NCI-H526 (cell line): ENCODE measurements around the gene PARVB.
A peak's percentile ranks its signal among the peaks of the same experiment; 100 is the strongest.
"Not testable (repeated sequence)": the region's sequence is repeated elsewhere in the genome, so short reads cannot be mapped to it uniquely, and the experiment has no call there.

Experiments
- DNase-seq, 2 experiments: peaks; one replicate each; lab custom pipeline; 2025; lab: John Stamatoyannopoulos, UW

PARVB gene

DNA sequence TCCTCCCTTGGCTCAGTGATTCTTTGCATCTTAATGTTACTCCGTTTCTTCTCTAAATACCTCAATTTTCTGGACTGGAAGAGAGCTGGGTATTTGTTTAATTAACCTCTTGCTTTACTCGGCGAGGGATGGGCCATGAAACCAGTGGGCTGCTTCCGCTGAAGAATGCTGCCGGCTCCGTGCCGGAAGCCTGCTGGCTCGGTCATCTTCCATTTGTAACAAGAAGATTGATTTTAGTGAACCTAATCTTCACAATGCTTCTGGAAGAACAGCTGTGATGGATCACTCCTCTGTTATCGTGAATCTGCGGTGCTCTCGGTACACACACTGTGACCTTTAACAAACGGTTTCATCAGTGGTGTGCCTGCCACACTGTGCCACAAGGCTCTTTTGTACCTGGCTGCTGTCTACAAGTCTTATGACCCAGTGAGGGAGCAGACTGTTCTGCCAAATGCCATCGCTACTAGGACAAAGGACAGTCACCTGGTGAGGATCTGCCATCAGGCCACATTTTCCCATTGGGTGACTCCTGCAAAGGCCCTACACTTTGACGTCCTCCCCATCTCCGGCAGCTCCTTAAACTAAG is 25.3 kb upstream of the PARVB start:
- DNase-seq, result no peak

DNA sequence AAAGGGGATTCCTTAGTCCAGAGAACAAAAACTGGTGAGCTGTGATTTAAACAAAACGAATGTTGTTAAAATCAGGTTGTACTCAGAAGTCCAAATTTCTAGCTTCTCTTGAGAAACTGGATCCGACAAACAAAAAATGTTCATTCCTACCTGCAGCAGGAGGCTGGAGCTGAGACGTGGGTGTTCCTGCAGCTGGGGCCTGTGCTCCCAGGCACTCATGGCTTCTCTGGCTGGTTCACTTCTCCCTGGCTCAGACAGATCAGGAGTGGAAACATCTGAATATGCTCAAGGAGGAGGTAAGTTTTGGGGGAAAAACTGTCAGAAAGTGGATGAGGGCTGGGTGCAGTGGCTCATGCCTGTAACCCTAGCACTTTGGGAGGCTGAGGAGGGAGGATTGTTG is 24.7 kb upstream of the PARVB start:
- DNase-seq, result no peak

DNA sequence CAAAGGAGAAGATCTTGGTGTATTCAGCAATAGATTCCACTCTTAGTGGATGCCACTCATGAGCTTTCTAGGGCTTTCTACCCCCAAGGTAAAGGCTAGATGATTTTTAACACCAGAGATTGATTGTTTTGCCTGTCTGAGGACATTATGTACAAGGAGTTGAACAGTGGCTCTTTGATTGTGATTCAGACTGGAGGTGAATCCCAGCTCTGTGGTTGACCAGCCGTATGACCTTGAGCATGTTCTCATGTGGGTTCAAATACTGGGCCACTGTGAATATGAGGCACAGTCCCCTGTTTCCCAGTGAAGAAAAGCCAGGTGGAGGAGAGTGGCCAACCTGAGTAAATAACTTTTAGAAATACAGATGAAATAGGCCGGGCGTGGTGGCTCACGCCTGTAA is 24.0 kb upstream of the PARVB start:
- no peak for DNase-seq

DNA sequence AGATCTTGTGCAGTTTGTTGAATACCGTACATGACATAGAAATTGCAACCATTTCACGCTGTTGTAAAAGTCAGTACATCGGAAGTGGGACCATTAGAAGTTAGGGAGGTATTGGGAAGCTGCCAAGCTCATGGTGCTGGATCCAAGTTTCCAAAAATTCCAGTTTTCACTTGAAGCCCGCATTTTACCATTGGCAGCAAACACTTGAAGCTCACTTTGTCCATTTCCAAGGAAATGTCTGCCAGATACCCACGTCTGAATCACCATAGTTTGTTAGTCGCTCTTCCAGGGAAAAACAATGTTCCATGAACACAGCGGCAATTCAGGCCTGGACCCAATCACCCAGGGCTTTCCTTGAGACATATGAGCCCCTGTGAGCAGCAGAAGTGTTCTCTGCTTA is 22.6 kb upstream of the PARVB start:
- DNase-seq, result no peak

DNA sequence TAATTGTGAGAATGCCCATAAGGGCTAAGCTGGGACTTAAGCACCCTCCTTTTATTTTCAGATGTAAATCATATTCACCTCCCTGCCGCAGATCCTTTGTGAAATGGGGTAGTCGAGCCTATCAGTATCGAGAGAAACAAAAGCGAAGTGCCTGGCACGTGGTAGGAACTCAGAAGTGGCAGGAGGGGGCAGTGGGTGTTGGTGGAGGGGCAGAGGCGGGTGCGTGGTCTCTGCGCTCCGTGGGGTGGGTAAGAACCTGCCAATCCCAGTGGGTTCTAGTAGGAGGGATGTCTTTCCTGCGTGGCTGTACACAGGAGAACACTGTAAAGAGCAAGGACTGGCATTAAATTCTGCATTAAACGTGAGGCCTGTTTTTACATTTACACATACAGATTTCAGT is 21.8 kb upstream of the PARVB start:
- no peak for DNase-seq

DNA sequence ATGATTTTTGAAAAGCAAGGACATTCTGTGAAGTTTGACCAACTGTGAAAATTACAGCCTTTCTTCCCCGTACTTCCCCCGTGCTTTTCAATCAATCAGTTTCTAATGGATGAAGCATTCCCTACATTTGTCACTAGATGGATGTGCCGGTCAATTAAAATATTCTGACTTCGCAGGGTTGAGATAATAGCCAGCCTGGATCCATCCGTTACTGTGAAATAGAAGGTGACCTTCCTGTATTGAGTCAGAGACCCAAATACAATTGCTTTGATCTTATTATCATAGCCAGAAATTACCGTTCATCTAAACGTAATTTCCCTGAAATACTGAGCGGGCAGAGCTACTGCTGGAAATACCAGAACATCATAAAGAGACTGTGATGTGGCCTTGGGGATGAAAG is 21.1 kb upstream of the PARVB start:
- no peak for DNase-seq

DNA sequence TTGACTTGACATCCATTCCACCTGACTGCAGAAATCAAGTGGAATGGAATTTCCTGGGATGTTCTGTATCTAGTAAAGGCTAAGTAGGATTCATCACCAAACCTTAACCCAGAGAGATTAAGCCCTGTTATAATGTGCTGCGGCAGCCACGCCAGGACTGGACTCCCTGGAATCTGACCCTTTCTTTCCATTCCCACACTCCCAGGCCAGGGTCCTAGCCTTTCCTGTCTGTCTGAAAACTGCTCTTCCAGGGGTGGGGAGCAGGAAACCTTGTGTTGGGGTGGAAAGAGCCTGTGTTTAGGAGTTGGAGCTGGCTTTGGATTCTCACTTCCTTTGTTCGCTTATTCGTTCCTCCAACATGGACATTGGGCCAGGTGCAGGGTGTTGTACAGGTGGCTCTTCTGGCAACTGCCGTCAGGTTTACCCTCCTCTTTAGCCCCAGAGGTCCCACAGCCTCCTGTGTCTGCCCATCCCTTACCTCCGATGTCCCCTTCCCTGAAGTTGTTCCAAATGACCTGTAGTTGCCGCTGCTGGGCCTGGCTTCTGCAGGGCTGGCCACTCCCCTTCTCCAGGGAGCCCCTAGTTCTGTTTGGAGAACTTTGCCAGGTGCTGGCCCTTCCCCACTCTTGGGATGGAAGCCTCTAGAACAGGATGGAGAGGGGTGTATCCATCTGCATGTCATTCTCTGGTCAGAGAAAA is 20.5 kb upstream of the PARVB start:
- DNase-seq, result no peak

DNA sequence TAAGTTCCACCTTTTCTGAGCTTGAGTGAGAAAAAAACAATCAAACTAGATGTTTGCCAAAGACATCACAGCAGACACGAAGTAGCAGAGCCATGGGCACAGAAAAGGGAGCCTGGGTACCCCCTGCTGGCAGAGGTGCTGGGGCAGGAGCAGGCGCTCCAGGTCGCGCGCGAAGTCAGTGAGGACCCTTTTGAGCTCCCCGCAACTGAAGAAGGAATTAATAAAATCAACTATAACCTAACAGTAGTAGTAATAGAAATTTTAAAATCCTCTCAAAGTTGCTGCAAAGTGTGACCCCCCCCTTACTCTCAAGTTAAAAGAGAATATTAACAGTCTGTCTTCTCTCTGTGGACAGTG is 20.0 kb upstream of the PARVB start:
- no peak for DNase-seq

DNA sequence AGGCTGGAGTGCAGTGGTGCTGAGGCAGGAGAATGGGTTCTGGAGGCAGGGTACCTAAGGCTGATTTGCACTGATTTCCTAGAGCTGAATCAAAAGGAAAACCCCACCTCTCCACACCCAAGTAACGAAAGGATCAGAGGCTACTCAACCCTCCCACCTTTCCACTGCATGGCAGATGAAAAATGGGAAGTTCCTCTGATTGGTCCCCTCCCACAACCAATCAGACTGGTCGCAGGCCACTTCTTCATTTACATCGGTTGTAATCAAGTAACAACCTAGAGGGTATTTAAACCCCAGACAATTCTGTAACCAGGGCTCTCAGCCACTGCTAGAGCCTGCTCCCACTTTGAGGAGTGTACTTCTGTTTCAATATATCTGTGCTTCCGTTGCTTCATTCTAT is 18.6 kb upstream of the PARVB start:
- DNase-seq, result no peak

DNA sequence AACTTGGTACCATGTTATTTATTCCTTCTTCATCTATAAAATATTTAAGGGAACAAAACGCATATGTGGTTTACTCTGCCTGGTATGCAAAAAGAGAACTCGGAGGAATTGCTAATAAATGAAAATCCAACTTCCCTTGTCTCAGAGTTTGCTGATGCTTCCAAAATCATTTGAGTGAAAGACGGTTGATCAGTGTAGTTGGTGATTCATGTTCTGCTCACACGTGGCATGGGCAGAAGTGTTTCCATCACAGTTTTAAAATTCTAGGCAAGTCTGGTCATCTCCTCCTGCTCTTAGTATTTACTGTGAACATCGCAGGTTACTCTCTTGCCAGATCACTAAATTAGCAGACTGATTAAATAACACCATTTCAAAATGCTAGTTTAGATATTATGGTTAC is 11.9 kb upstream of the PARVB start:
- DNase-seq, result no peak

DNA sequence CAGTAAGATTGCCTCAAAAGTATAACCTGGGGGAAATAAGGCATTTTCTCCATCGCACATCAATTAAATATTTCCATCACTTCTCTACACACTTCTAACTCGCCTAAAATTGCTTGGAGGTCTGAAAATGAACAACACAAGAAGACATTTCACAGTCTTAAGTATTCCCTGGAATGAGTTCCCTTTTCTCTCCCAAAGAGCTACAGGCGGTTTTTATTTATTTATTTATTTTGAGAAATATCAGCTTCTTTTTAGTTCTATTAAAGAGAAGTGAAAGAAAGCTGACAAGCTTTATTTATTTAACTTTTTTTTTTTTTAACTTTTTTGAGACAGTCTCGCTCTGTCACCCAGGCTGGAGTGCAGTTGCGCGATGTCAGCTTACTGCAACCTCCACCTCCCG is 11.5 kb upstream of the PARVB start:
- DNase-seq, result no peak

DNA sequence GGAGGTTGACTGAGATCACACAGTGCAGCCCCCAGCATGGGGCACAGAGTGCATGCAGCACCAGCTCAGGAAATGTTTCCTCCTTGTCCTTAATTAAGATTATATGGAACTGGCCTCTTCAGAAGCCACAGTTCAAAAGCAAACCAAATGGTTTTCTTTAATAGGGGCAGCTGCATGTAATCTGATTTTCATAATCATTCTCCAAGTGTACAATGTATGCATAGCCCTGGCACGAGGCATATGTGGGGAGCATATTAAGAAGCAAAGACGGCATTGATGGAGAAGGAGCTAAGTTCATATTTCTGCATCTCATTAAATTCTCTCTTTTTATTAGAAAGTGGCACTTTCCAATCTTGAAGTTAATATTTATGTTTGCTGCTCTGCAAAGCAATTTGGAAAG is 9.9 kb upstream of the PARVB start:
- DNase-seq, result peak in 1 of 2 experiments; percentile 44

DNA sequence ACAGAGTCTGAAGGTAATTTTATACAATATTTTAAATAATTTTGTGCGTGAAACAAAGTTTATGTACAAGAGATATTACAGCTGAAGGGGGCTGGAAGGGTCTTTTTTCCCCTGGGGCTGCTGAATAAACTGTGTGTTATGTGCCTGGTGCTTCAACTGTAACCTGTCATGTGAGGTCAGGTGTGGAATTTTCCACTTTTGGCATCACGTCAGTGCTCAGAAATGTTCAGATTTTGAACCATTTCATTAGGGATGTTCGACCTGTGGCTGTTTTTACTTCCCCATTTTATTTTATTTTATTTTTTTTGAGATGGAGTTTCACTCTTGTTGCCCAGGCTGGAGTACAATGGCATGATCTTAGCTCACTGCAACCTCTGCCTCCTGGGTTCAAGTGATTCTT is 7.5 kb upstream of the PARVB start:
- DNase-seq, result not testable (repeated sequence)

DNA sequence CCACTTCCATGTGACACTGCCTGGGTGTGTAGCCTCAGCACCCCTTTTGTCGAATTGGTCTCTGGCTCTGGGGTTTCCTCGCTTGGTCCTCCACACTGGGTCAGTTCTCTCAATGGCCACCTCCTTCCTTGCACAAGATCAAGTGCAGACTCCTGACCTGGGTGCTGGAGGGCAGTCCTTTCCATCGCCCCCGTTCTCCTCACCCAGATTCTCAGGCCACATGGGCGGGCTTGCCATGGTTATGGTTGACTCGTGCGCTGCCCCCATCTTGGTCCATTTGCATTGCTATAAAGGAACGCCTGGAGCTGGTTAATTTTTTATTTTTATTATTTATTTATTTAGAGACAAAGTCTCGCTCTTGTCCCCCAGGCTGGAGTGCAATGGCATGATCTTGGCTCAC is 5.5 kb upstream of the PARVB start:
- DNase-seq, result no peak

DNA sequence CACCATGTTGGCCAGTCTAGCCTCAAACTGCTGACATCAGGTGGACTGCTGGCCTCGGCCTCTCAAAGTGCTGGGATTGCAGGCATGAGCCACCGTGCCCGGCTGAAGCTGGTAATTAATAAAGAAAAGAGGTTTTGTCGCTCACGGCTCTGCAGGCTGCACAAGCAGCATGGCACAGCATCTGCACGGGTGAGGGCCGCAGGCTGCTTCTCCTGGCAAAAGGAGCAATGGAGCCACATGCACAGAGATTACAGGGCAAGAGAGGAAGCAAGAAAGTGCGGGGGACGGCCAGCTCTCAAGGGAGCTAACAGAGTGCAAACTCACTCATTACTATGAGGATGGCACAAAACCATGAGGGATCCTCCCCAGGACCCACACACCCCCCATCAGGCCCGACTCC is 4.7 kb upstream of the PARVB start:
- no peak for DNase-seq

DNA sequence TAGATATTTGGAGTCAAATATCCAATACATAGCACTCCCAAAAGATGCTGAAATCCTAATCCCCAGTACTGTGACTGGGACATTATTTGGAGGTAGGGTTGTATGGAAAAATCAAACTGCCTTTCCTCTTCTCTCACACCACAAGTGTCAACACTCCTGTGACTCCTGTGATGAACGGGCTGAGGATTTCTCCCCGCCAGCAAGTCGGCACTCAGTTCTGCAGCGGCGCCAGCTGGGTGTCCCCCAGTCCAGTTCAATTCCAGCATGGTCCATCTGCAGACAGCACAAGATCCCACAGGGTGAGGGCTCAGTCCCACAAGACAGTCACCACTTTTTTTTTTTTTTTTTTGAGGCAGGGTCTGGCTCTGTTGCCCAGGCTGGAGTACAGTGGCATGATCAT is 4.3 kb upstream of the PARVB start:
- no peak for DNase-seq

DNA sequence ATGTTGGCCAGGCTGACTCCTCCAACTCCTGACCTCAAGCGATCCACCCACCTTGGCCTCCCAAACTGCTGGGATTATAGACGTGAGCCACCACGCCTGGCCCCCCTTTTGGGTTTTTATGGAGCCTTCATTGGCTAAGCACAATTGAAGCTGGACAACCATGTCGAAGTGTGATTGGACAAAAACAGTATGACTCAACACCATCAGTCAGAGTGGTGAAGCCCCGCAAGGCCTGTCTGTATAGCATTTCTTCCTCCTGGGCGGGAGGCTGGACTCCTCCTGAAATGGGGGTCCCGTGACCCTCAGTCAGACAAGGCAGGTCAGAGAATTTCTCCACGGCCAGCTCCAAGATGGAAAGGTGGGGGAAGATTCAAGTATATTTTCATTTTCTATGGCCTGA is 3.1 kb upstream of the PARVB start:
- no peak for DNase-seq

DNA sequence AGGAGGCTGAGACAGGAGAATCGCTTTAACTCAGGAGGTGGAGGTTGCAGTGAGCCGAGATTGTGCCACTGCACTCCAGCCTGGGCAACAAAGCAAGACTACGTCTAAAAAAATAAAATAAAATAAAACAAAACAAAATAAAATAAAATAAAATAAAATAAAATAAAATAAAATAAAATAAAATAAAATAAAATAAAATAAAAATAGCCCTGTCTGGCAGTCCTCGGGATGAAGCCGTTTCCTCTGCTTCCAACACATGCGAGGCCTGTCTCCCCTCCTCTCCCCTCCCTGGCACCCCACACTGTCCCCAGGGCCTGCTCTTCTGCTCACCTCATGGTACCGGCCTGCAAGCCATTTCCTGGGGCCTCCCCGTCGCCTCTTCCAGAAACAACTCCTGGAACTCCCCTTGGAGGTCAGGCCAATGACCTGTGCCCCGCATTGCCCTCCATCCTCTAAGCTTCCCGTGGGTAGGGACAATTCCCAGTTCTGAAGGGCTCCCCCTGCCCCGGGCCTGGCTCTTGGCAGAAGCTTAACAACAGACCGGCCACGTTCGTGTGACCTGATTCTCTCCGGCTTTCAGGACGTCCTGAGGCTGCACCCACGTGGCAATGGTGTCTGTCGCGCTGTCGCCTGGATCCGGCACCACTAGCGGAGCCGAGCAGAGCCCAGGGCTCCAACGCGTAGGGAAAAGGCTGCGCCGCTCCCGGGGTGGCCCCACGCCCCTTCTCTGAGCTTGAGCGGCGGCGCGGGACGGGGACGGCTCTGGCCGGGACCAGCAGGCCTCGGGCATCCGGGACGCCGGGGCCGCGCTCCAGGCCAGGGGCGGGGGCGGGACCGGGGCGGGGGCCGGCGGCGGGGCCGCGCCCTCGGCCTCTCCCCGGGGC is 456 bp upstream of the PARVB start:
- peak in 1 of 2 experiments; percentile 18 for DNase-seq

DNA sequence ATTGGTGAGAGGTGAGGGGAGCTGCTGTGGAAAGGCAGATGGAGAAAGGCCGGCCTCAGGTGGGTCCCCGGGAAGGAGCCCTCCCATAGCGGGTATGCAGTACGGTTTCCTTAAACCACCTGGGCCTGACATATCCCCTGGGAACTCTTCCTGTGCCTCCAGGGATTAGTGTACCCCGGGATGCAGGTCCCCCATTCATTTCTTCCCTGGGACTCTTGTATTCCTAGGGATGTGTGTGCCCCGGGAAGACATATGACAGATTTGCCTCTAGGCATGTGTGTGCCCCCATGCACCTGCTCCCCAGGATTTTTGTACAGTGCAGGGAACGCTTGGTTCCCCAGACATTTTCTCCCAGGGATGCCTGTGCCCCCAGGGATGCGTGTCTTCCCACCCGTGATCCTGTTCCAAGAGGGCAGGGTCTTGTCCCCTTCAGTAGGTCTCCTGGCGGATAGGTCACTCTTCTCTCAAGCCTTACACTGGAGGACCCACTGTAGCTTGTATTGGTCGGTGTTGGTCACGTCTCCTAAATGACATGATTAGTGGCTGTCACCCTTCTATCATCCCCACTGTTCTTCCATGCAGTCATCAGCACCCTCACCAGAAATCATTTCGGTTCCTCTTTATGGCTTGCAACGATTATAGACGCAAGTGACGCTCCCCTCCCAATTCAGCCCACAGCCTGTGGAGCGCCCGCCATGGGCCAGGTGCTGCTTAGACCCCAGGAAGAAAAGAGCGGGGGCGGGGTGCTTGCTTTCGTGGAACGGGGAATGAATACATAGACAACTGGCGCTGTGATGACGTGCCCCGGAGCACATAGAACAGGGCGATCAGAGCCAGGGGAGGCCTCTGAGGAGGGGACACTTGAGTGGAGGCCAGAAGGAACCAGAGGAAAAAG is 1.3 kb downstream of the PARVB start:
- DNase-seq, result no peak

DNA sequence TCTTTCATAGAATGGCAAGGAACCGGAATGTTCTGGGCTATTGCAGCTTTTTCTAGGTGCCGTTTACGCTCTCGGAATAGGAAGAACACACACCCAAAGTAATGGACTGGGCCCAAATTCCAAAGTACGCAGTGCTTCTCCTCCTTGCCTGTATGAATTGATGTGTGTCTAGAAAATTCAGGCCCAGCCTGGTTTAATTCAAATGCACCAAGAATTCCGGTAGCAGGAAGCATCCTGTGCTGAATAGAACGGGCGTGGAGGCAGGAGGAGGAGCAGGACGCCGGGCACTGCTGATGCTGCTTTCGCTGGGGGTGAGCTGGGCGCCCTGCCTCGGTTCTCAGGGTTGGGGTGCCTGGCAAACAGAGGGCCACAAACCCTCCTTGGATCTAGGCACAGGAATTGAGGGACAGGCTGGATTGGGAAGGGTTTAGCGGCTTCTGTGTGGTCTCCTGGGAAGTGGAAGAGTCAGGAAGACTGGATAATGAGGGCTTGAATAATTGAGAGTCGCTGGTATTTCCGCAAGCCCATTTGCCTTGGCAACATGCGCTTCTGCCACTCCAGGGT is 2.0 kb downstream of the PARVB start:
- no peak for DNase-seq

DNA sequence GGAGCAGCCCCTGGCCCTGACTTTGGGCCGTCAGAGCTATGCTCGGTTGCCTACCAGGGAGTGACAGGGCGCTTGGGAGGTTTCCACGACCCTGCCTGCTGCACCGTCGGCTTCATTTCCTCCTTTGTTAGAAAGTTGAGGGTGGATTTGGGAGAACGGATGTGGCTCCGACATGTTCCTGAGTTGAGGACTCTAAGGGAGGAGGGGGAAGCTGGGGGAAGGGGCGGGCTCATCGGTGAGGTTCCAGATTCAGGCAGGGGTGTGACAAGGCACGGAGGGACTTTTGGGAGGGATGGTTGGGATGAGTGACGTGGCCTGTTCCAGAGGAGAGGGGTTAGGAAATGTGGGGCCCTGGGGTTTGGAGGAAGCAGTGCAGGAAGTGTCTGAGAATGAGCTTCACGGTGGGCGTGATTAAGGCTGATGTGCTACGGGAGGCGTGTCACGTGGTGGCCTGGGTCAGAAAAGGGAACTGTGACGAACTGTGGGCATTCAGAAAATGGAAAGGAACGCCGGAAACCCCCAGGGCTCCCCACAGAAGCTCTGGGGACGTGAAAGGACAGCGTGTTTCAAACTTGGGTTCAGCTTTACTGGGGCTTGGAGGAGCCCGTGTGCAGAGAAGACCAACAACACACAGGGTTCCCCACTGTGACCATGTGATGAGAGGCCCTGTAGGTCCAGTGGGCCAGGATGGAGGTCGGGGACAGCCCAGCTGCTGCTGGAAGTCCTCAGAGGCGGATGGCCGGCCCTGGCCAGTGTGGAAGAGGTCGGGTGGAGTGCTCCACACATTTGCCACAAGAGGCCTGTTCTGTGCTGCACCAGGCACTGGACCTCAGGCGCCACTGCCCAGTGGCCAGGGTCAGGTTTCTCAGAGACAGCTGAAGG is 2.8 kb downstream of the PARVB start:
- DNase-seq, result no peak
